IgD-negative memory B cell (primary cell): ENCODE data around the gene ECHDC3. TPM values are rescaled to one million over a fixed set of nuclear protein-coding genes. Genes with fewer than 3 reads are reported as not detected.

ENCODE experiments used
- H3K27ac Mint-ChIP-seq, 3 donors: one replicate each; pipeline ENCODE4 v1.8.0; 2020 to 2022; ENCODE audit warnings: mild to moderate bottlenecking in 3 of 3, mixed read lengths in 3 of 3, moderate library complexity in 1 of 3
- H3K27me3 Mint-ChIP-seq: one replicate; pipeline ENCODE4 v1.8.0; 2021; ENCODE audit warnings: mixed read lengths
- H3K36me3 Mint-ChIP-seq: one replicate; pipeline ENCODE4 v1.8.0; 2020; ENCODE audit warnings: mild to moderate bottlenecking, mixed read lengths
- H3K4me1 Mint-ChIP-seq, 3 donors: one replicate each; pipeline ENCODE4 v1.8.0; 2020 to 2022; ENCODE audit warnings: mixed read lengths in 3 of 3, mild to moderate bottlenecking in 1 of 3
- H3K4me3 Mint-ChIP-seq, 4 donors: one replicate each; pipeline ENCODE4 v1.8.0; 2020 to 2022; ENCODE audit warnings: mild to moderate bottlenecking in 4 of 4, mixed read lengths in 4 of 4, moderate library complexity in 3 of 4
- H3K9me3 Mint-ChIP-seq, 3 donors: one replicate each; pipeline ENCODE4 v1.8.0; 2020 to 2021; ENCODE audit warnings: mixed read lengths in 3 of 3, mild to moderate bottlenecking in 1 of 3
- polyA plus RNA-seq: library from polyadenylated mRNA; unstranded; fragments of 300-500 nt; fragmentation: Illumina TruSeq; gene quantifications from one replicate; pipeline ENCODE4 v1.2.3, GENCODE V29; 2021

ECHDC3 gene
- polyA plus RNA-seq, 1 donor from 2014 or later: 0.73 TPM

- H3K4me3 Mint-ChIP-seq: no peak overlapping the region
- peaks cover 0 to 2% (median 0%) of the 10 kb centered on the region in 3 donors for H3K4me1 Mint-ChIP-seq
- no peaks in the 10 kb centered on the region for H3K9me3 Mint-ChIP-seq
- H3K27ac Mint-ChIP-seq: no peak overlapping the region
- H3K27me3 Mint-ChIP-seq: no peaks in the 10 kb centered on the region
- H3K36me3 Mint-ChIP-seq: peaks cover 4% of the 10 kb centered on the region
Observed at GRCh38 chr10:11765141-11765540, 23.0 kb downstream of the ECHDC3 start.

GRCh38 chr10:11772575-11773288, 30.6 kb downstream of the ECHDC3 start:
- Mint-ChIP-seq H3K36me3 (no peaks in the 10 kb centered on the region), H3K27me3 (peaks cover 7% of the 10 kb centered on the region), H3K27ac (no peak overlapping the region), H3K9me3 (no peaks in the 10 kb centered on the region), H3K4me1 (no peaks in the 10 kb centered on the region), H3K4me3 (no peak overlapping the region)

- no peaks in the 10 kb centered on the region for H3K9me3 Mint-ChIP-seq
Observed at GRCh38 chr10:11773761-11774441, 31.7 kb downstream of the ECHDC3 start.

GRCh38 chr10:11775412-11775811, 33.2 kb downstream of the ECHDC3 start:
- Mint-ChIP-seq H3K9me3 (no peaks in the 10 kb centered on the region), H3K27me3 (peaks cover 7% of the 10 kb centered on the region), H3K27ac (no peak overlapping the region), H3K36me3 (no peaks in the 10 kb centered on the region), H3K4me1 (no peaks in the 10 kb centered on the region), H3K4me3 (no peak overlapping the region)

More at GRCh38 chr10:11773761-11774441, 31.7 kb downstream of the ECHDC3 start:
- H3K36me3 Mint-ChIP-seq: no peaks in the 10 kb centered on the region
- H3K27ac Mint-ChIP-seq: no peak overlapping the region
- no peak overlapping the region for H3K4me3 Mint-ChIP-seq
- H3K4me1 Mint-ChIP-seq: no peaks in the 10 kb centered on the region
- H3K27me3 Mint-ChIP-seq: peaks cover 7% of the 10 kb centered on the region

GRCh38 chr10:11776080-11776479, 33.9 kb downstream of the ECHDC3 start:
- Mint-ChIP-seq H3K4me3 (no peak overlapping the region), H3K36me3 (no peaks in the 10 kb centered on the region), H3K27ac (no peak overlapping the region), H3K4me1 (no peaks in the 10 kb centered on the region), H3K27me3 (peaks cover 7% of the 10 kb centered on the region), H3K9me3 (no peaks in the 10 kb centered on the region)

- H3K27ac Mint-ChIP-seq: no peak overlapping the region
- H3K4me3 Mint-ChIP-seq: no peak overlapping the region
- H3K36me3 Mint-ChIP-seq: no peaks in the 10 kb centered on the region
- H3K9me3 Mint-ChIP-seq: no peaks in the 10 kb centered on the region
- H3K27me3 Mint-ChIP-seq: no peaks in the 10 kb centered on the region
- peaks cover 2 to 6% (median 3%) of the 10 kb centered on the region in 3 donors for H3K4me1 Mint-ChIP-seq
Observed at GRCh38 chr10:11781114-11781513, 38.9 kb downstream of the ECHDC3 start.

GRCh38 chr10:11782793-11783557, 40.8 kb downstream of the ECHDC3 start:
- Mint-ChIP-seq H3K27ac (no peak overlapping the region), H3K36me3 (peaks cover 2% of the 10 kb centered on the region), H3K9me3 (no peaks in the 10 kb centered on the region), H3K4me3 (no peak overlapping the region), H3K27me3 (peaks cover 6% of the 10 kb centered on the region), H3K4me1 (peaks cover 2 to 6% (median 3%) of the 10 kb centered on the region in 3 donors)

- H3K27ac Mint-ChIP-seq: no peak overlapping the region
- H3K36me3 Mint-ChIP-seq: peaks cover 2% of the 10 kb centered on the region
- H3K4me1 Mint-ChIP-seq: peaks cover 2 to 6% (median 3%) of the 10 kb centered on the region in 3 donors
- H3K9me3 Mint-ChIP-seq: no peaks in the 10 kb centered on the region
- H3K27me3 Mint-ChIP-seq: peaks cover 6% of the 10 kb centered on the region
- H3K4me3 Mint-ChIP-seq: no peak overlapping the region
Observed at GRCh38 chr10:11783558-11783865, 41.3 kb downstream of the ECHDC3 start.

- Mint-ChIP-seq H3K4me3 (no peak overlapping the region), H3K27ac (no peak overlapping the region), H3K9me3 (no peaks in the 10 kb centered on the region), H3K4me1 (peaks cover 2 to 6% (median 3%) of the 10 kb centered on the region in 3 donors), H3K36me3 (peaks cover 4% of the 10 kb centered on the region), H3K27me3 (peaks cover 15% of the 10 kb centered on the region)
Observed at GRCh38 chr10:11787374-11787773, 45.2 kb downstream of the ECHDC3 start.

GRCh38 chr10:11787846-11788245, 45.7 kb downstream of the ECHDC3 start:
- peaks cover 15% of the 10 kb centered on the region for H3K27me3 Mint-ChIP-seq
- no peak overlapping the region for H3K27ac Mint-ChIP-seq
- no peak overlapping the region for H3K4me3 Mint-ChIP-seq
- peaks cover 4% of the 10 kb centered on the region for H3K36me3 Mint-ChIP-seq
- no peaks in the 10 kb centered on the region for H3K9me3 Mint-ChIP-seq
- H3K4me1 Mint-ChIP-seq: peaks cover 0 to 3% (median 2%) of the 10 kb centered on the region in 3 donors

GRCh38 chr10:11789306-11789705, 47.1 kb downstream of the ECHDC3 start:
- Mint-ChIP-seq H3K27ac (no peak overlapping the region), H3K4me3 (no peak overlapping the region), H3K27me3 (peaks cover 15% of the 10 kb centered on the region), H3K9me3 (no peaks in the 10 kb centered on the region), H3K36me3 (peaks cover 4% of the 10 kb centered on the region), H3K4me1 (no peaks in the 10 kb centered on the region)

- Mint-ChIP-seq H3K4me3 (no peak overlapping the region), H3K27me3 (peaks cover 15% of the 10 kb centered on the region), H3K4me1 (no peaks in the 10 kb centered on the region), H3K36me3 (peaks cover 4% of the 10 kb centered on the region), H3K27ac (no peak overlapping the region), H3K9me3 (no peaks in the 10 kb centered on the region)
Observed at GRCh38 chr10:11789956-11790355, 47.8 kb downstream of the ECHDC3 start.

- Mint-ChIP-seq H3K27ac (peak overlapping the region in 1 of 3 donors; percentile 4), H3K4me3 (no peak overlapping the region), H3K36me3 (peaks cover 2% of the 10 kb centered on the region), H3K27me3 (peaks cover 9% of the 10 kb centered on the region), H3K4me1 (peaks cover 0 to 4% (median 3%) of the 10 kb centered on the region in 3 donors), H3K9me3 (no peaks in the 10 kb centered on the region)
Observed at GRCh38 chr10:11793762-11794479, 51.7 kb downstream of the ECHDC3 start.

GRCh38 chr10:11794566-11794965, 52.4 kb downstream of the ECHDC3 start:
- no peak overlapping the region for H3K27ac Mint-ChIP-seq
- no peaks in the 10 kb centered on the region for H3K9me3 Mint-ChIP-seq
- peaks cover 2% of the 10 kb centered on the region for H3K36me3 Mint-ChIP-seq
- peaks cover 0 to 4% (median 3%) of the 10 kb centered on the region in 3 donors for H3K4me1 Mint-ChIP-seq
- H3K27me3 Mint-ChIP-seq: peaks cover 9% of the 10 kb centered on the region
- H3K4me3 Mint-ChIP-seq: no peak overlapping the region
